ENCODE measurements around the gene BEGAIN.
A peak's percentile ranks its signal among the peaks of the same experiment; 100 is the strongest.

The BEGAIN gene

GRCh38 chr14:100599981-100600380, 12.8 kb upstream of the BEGAIN start:
- DNase-seq = no peak

DNA sequence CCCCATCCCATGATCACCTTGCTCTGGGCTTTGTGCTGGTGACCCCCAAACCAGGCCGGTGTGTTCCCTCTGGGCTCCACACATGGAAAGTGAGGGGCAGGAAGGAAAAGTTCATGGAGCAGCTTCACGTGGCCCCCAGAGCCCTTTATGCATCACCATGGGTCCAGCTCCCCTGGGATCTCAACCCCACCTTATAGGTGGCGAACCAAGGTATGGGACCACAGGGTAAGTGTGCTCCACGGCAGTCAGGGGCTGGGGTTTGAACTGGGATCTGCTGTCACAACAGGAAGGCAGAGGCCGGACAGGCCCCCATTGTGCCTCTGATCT, 7.4 kb upstream of the BEGAIN start:
- no peak for DNase-seq

- DNase-seq = no peak
Observed at GRCh38 chr14:100593751-100594624, 6.8 kb upstream of the BEGAIN start.

DNA sequence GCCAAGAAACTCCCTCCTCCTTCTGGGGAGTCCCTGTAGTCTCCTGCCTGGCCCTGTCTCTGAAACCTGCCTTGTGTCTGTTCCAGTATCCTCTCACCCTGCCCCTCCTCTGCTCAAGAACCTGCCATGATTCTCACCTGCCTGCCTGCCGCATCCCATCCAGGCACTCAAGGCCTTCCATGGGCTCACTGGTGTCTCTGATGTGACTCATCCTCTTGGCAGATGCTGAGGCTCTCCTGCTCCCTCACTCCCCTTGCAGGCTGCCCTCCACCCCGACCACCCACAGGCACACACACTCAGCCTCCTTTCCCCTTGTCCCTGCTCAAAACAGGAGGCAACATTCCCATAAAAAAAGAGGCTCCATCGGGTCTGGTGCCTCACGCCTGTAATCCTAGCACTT, 5.8 kb upstream of the BEGAIN start:
- peak in 1 of 2 experiments; percentile 55 for DNase-seq

DNA sequence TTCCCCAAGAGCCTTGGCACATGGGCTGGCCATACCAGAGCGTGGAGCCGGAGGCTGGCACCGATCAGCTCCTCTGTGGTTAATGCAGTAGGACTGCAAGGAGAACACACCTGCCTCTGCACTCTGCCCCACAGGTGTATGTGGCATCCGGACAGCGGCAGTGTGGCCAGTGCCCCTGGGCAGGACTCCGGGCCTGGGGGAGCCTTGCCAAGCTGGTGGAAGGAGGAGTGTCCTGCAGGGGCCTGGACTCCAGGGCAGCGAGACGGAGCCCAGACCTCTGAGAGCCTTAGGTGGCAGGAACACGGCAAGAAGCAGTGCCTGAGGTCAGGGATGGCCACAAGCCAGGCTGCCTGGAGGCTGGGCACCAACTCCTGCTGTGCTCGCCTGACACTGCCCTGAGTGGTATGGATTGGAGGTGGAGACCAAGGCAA, 5.3 kb upstream of the BEGAIN start:
- DNase-seq = no peak

DNA sequence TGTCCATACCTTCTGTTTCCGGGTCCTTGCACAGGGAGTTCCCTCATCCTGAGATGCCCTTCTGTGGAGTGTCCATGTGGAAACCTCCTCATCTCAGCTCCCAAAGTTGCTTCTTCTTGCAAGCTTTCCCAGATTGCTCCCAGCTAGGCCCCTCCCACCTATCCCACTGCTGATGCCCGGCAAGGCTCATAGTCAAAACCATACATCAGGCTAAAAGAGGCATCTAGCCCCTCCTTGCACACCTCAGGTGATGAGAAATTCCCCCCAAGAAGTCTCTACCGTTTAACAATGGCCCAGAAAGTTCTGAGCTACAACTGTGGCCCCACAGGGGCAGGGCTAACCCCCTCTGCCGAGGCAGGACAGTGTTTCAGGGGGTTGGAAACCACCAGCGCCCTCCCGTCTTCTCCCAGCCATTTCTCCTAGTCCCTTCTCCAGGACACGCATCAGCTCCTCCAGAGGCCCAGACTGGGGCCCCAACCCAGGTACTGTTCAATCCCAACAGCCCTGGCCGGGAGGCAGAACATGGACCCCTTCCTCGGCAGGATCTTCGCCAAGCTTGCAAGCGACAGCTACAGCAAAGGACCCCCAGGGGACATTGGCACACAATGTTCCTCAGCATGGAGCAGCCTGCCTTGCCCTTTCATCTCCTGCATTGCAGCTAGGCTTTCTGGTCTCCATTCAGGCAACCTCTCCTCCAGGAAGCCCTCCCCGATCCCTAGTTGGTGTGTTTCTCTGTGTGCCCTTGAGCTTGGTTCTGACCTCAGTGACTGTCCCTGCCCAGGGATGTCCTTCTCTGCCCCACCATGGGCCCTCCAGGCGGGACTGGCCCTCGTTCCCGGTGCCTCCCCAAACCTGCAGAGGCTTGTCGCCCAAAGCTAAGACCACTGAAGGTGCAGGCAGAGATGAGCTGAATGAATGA, 4.5 kb upstream of the BEGAIN start:
- DNase-seq = no peak

DNA sequence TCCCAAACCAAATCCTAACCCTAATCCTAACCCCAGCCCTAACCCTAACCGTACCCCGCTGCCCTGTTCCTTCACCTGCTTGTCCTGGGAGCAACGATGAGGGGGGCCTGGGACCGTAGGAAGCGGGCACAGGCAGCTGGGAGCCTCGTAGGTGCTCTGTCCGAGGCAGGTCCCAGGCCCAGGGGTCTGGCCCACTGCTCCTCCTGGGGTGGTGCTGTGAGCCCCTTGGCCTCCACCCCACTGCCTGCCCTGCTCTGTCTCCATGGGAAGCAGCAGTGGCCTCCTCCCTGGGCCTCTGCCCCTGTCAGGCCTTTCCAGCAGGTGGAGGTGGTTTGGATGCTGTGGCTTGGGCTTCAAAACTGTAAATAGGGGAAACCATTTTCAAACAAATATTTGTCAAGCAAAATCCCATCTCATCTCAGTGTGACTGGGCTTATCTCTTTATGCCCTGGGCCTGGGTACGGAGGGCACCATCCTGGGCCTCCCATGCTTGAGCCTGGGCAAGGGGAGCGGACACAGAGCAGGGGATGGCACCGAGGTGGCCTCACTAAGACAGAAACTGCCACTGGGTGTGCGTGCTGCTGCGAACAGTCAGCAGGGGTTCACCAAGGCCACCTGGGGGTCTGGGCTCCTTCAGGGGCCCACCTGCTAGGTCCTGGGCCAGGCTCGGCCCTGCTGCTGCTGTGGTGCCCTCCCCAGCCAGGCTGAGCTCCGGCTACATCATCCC, 3.7 kb upstream of the BEGAIN start:
- DNase-seq = no peak

DNA sequence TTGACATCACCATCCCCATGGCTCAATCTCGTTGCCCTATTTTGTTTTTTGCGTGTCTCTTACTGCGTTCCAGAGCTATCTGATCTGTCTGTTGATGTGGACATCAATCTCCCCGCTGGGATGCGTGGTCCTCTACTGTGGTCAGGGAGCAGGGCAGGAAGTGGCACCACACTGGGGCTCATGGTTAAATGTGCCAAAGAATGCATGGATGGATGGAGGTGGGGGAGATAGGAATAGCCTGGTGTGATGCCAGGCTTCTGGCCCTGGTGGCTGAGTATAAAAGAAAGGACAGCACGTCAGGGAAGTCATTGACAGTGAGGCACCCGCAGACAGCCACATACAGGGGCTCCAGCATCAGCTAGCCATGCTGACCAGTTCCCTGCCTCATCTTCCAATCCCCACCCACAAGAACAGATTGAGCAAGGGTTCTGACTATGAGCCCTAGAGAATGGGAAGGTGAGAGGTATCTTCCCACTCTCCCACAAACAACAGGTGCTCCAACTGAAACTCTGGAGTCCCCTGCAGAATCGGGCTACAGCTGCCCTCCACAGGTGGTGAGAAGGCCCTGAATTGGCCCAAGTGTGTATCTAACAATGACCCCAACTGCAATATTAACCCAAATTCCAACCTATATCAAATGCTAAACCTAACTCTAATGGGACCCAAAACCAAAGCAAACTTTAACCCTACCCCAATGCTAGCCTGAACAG, 2.7 kb upstream of the BEGAIN start:
- no peak for DNase-seq

DNA sequence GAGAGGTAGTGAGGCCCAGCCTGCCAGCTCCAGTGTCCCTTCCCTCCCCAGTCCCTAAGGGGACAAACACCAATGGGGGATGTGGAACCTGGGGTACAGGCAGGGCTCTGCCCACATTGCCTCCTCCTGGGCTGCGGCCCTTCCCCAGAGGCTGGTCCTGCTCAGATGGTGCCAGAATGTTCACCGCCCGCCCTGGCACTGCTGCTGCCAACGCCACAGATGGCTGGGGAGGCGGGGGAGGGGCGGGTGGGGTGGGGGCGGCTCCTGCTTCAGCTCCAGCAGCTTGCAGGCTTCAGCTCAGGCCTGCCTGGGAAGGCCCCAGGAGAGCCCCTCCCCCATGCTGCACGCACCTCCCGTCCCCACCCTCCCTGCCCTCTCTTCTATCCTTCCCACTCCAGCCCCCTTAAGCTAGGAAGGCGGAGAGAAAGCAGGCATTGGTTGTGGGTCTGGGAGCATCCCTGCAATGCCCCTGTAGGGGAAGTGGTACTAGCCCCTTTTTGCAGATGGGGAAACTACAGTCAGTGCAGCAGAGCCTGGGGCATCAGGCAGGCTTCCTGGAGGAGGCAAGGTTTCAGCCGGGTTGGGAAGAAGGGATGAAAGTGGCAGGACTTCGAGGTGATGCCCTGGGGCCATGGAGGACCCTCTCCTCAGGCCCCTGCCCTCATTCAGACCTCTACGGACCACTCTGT, 2.0 kb upstream of the BEGAIN start:
- DNase-seq = peak in 1 of 2 experiments; percentile 83

DNA sequence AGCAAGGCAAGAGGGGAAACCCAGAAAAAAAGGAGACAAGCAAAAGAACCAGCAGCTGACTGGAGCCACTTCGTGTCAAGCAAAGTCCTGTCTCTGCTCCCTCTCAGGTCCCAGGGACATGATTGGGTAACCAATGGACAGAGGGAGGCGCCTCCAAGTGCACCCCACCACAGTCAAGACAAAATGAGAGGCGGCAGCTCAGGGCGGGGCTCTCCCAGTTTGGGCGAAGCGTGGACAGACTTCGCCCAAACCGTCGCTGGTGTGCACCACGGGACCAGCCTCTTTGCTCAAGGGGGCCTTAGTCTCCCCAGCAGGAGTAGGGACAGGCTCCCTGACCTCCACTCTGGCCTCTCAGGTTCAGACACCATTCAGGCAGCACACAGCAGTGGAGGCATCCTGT, 1.5 kb upstream of the BEGAIN start:
- DNase-seq = no peak

DNA sequence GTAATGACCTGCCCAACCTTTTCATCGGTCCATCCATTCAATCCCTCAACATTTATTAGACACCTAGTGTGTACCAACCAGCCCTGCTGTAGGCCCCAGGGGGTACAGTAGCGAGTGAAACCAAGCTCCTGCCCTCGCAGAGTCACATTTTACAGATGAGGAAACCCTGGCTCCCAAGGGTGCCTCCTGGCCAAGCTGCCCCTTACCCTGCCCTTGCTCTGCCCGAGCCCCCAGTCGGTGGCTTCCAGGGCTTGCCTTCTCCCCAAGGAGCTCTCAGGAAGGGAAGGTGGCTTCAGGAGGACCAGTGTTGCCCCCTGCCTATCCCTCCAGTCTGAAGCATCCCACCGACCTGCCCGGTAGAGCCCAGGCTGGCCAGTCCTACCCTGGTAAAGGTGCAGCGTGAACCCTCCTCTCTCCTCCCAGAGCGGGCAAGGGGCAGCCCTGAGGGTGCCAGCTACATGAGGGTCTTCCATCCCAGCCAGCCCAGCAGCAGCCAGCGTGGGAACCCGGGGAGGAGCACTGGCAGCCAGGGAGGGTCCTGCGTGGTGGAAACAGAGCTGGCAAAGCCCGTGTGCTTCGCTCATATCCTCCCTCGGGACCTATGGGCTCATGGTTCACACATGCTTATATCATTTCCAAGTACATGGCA, 670 bp upstream of the BEGAIN start:
- peak in 1 of 2 experiments; percentile 59 for DNase-seq

- peak in 1 of 2 experiments; percentile 56 for DNase-seq
Observed at GRCh38 chr14:100586403-100587085, 673 bp downstream of the BEGAIN start.

GRCh38 chr14:100586153-100586402, 1.1 kb downstream of the BEGAIN start:
- DNase-seq = no peak

GRCh38 chr14:100585448-100586152, 1.6 kb downstream of the BEGAIN start:
- no peak for DNase-seq

DNA sequence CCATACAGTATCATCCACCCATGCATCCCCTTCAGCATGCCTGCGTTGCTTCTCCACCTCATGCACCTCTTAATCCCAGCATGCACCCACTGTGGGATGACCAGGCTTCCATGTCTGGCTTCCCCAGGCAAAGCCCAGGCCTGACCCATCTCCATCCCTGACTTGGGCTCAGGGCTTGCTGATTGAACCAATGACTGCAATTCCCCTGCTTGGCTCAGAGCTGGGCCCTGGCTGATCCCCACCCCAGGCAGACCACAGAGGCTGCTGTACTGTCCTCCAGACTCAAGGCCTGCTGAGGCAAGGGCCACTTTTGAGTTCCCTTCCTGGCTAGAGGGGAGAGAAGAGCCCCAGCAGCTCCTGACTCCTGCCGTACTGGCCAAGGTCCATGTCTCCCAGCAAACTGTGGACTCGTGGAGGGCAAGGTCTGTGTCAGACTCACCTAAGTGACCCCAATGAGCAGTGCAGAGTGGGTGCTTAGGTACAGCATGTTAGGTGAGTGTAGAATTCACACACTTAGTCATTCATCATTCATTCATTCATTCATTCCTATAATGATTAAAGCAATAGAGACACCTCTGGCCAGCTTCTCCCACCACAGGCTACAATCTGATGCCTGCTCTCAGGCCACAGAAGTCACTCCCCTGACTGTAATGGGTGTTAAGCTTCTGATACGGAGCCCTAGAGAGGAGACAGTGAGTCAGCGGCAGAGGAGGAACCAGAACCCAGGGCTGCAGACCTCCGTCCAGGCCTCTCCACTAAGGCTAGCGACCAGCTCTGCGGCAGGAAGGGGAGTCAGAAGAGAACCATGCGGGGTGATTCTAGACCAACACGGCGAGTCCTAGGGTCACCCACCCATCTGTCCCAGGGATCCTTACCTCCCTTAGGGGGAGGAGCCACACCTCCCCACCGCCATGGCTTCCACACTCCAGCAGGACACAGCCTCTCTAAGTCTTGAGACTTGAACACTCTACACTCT, 2.9 kb downstream of the BEGAIN start:
- no peak for DNase-seq

DNA sequence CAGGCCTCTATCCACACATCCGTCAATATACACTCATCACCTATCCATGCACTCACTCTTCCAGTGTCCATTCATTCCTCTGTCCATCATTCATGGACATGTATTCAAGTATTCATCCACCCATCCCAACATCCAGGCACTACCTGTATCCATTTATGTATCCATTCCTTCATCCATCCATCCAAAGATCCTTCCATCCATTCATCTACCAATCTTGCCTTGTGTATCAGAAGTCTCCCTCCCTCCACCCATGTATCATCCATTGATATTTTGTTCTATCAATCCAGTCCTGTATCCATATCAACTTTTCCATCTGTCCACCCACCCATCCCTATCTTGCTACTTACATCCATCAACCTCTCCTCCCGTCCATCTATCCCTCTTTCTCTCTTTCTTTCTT, 4.0 kb downstream of the BEGAIN start:
- DNase-seq = no peak

GRCh38 chr14:100582496-100583165, 4.6 kb downstream of the BEGAIN start:
- no peak for DNase-seq

All from NCI-H446 (cell line).